NCI-H446 treated with DMSO at 0.1 percent for 48 hours (cell line): ENCODE measurements around the gene CLDN15.
"Not testable (repeated sequence)": the region's sequence is repeated elsewhere in the genome, so short reads cannot be mapped to it uniquely, and the experiment has no call there.

ENCODE experiments used
- DNase-seq: peaks from one replicate; lab custom pipeline; 2025; lab: John Stamatoyannopoulos, UW

Gene CLDN15

DNA sequence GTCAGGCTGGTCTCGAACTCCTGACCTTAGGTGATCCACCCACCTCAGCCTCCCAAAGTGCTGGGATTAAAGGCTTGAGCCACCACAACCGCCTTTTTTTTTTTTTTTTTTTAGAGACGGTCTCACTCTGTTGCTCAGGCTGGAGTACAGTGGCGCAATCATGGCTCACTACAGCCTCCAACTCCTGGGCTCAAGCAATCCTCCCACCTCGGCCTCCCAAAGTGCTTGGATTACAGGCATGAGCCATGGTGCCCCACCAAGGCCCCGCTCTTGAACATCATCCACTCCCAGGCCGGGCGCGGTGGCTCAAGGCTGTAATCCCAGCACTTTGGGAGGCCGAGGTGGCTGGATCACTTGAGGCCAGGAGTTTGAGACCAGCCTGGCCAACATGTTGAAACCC is 38.1 kb downstream of the CLDN15 start:
- not testable (repeated sequence) for DNase-seq

DNA sequence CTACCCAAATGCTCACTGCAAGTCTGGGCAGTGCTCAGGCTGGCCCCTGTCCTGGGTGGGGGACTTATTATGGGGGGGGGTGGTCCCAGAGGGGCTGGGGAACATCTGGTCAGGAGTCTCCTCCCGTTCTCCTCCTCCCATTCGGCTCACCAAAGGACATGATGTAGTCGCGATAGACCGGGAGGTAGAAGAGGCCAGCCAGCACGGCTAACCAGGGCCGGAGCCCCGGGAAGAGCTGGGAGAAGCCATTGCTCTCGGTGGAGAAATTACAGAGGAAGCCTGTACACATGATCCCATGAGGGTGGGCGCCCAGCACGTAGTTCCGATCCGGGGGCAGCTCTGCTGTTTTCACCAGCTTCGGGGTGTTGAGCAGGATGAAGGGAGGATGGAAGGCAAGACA is 39.1 kb downstream of the CLDN15 start:
- no peak for DNase-seq

DNA sequence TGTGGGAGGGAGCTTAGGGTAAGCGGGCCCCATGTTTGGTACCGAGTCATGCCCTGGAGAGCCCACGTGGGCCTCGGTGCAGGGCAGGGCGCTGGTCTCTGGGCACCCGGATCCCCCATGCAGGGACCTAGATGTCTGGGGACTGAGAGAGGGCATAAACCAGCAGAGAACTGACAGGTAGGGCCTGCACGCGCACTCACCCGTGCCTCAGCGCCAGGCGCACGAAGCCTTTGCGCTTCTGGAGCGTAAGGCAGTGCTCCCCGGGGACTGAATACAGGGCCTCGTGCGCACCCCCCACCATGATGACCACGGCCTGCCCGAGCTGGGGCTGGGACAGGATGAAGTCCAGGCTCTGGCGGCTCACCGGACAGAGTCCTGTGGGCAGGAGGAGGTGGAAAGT is 39.6 kb downstream of the CLDN15 start:
- DNase-seq: no peak

DNA sequence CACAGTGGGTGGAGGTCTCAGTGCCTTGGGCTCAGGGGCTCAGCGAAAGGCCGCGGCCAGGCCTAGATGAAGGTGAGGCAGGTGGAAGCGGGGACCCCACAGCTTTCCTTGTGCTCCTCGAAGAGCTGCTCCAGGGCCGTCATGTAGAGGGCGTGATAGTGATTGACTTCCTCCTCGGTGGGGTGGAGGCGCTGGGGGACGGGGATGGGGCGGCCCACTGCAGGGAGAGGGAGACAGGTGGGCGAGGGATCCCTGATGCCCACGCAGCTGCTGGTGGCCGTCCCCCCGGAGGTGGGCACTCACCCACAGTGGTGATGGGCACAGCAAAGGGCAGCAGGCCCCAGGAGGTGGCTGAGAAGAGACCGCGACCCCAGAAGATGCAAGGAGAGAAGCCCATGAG is 41.7 kb downstream of the CLDN15 start:
- no peak for DNase-seq

DNA sequence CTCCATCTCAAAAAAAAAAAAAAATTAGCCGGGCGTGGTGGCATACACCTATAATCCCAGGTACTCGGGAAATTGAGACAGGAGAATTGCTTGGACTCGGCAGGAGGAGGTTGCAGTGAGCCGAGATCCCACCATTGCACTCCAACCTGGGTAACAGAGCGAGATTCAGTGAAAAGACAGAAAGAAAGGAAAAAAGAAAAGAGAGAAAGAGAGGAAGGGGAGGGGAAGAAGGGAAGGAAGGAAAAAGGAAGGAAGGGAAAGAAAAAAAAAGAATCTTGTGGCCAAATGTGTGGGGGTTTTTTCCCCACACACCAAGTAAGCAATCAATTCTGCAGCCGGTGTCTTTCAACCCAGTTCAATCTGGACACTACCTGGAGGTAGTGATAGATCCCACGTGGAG is 48.5 kb downstream of the CLDN15 start:
- DNase-seq: no peak

DNA sequence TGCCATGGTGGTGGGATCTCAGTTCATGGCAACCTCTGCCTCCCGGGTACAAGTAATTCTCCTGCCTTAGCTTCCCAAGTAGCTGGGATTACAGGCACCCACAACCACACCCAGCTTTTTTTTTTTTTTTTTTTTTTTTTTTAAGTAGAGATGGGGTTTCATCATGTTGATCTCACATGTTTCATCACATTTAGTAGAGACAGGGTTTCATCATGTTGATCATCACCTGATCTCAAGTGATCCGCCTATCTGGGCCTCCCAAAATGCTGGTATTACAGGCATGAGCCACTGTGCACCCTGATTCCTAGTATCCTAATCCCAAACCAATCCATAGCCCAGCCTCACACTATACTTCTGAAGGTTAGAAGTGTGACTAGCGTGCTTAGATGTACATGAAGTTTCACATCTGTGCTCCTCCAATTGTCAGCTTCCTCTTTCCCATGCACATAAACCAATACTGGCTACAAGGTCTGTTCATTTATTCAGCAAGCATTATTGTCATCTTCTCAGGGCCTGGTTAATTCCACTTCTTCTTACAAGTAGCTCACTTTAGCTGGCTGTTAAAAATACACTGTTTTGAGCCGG is 50.7 kb downstream of the CLDN15 start:
- DNase-seq: no peak

DNA sequence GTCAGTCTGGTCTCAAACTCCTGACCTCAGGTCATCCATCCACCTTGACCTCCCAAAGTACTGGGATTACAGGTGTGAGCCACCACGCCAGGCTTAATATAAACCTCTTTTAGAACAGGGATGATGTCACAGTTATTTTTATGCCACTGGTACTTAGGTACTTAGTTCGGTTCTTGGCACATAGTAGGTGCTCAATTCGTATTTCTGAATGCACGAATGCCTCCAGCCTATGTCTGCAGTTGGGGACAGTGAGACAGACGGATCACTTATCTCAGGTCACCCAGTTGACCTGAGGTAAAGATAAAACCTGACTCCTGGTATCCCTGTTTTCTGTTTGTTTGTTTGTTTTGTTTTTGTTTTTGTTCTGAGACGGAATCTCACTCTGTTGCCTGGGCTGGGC is 51.4 kb downstream of the CLDN15 start:
- no peak for DNase-seq

DNA sequence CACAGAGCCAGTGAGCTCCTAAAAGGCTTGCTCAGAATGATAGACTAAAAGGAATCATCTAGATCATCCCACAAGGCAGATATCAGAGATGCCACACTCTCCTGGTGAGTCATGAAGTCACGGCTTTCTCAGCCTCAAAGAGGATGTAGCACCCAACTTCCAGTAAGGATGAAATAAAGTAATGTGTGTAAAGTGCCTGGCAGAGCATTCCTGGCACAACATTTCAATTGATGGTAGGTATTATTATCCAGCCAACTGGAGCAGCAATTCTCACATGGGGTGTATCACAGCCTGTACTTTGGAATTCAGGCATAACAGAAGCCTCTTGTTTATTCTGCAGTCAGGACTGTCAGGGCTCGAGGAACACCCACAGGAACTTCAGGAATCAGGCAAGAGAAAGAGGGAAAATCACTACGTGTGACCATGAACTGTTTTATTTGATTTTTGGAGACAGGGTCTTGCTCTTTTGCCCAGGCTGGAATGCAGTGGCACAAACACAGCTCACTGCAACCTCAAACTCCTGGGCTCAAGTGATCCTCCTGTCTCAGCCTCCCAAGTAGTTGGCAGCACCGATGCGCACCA is 52.3 kb downstream of the CLDN15 start:
- no peak for DNase-seq
